K562 (cell line): ENCODE measurements around the gene TTC28. TPM values are rescaled to one million over a fixed set of nuclear protein-coding genes. Genes with fewer than 3 reads are reported as not detected.

Experiments
- ATAC-seq: fragments of 200-7000 bp; cut with Tn5 transposase; 3 replicates; pipeline ENCODE4 v1.9.1; 2020; ENCODE audit warnings: moderate library complexity
- BruUV-seq: library from RNA; stranded (reverse); fragments of 400-500 nt; replicated peaks from 2 replicates; lab custom pipeline; 2021; lab: Mats Ljungman, UMichigan
- CTCF ChIA-PET: fragments of 300-600 bp; formaldehyde crosslinking; extraction: SDS; loops from one replicate; lab custom pipeline; 2021; ENCODE audit warnings: low intra/inter-chr PET ratio; lab: Yijun Ruan, JAX
- POLR2A ChIA-PET: fragments of 300-600, 350-650 bp; sonication (Branson Sonifier 250); formaldehyde crosslinking; extraction: SDS; loops from one replicate; lab custom pipeline; 2021; ENCODE audit warnings: antibody characterized with exemption, inconsistent platforms; lab: Yijun Ruan, JAX
- DNase-seq, 4 experiments: peaks; one replicate each; pipeline versions ENCODE4 v3.0.0 to v3.0.0-alpha.2; 2011 to 2018; ENCODE audit warnings: low spot score in 3 of 4, mixed read lengths in 3 of 4; ENCODE audit errors: extremely low read depth in 1 of 4
- FAIRE-seq: peaks from 2 replicates; lab custom pipeline; 2011; peaks lifted over from hg19 to GRCh38; lab: Jason Lieb, UNC
- H2AFZ ChIP-seq: 2 replicates; pipeline ENCODE4 v1.6.0; 2011; ENCODE audit warnings: low read depth, low read length, control low read depth, inconsistent platforms
- H3K27ac ChIP-seq: fragments of 200-600 bp; 3 replicates; pipeline ENCODE4 v1.8.0; 2011; ENCODE audit warnings: low read depth, mild to moderate bottlenecking, control low read depth, inconsistent platforms, low read length, moderate library complexity, mixed read lengths; ENCODE audit errors: extremely low read depth
- H3K27me3 ChIP-seq, 2 experiments: fragments of 300-600 bp in 1 of 2; 2 replicates in 1 of 2; 3 replicates in 1 of 2; pipeline versions ENCODE4 v1.6.0 to v1.8.0; 2011; ENCODE audit warnings: inconsistent platforms in 2 of 2, low read length in 2 of 2, mild to moderate bottlenecking in 1 of 2, mixed read lengths in 1 of 2, moderate library complexity in 1 of 2; ENCODE audit not compliant: control insufficient read depth in 2 of 2, insufficient read depth in 2 of 2
- H3K36me3 ChIP-seq: fragments of 300-600 bp; 3 replicates; pipeline ENCODE4 v1.8.0; 2011; ENCODE audit warnings: mild to moderate bottlenecking, low read length, inconsistent platforms; ENCODE audit not compliant: control insufficient read depth, insufficient read depth
- H3K4me1 ChIP-seq, 2 experiments: fragments of 200-600 bp in 1 of 2; replicated peaks in 1 of 2; 2 replicates in 1 of 2; 3 replicates in 1 of 2; pipeline versions ENCODE4 v1.5.1 to v1.8.0; 2011; ENCODE audit warnings: inconsistent platforms in 2 of 2, low read length in 2 of 2, mild to moderate bottlenecking in 1 of 2, mixed read lengths in 1 of 2, moderate library complexity in 1 of 2; ENCODE audit not compliant: control insufficient read depth in 2 of 2, insufficient read depth in 2 of 2
- H3K4me2 ChIP-seq: 2 replicates; pipeline ENCODE4 v1.6.1; 2011; ENCODE audit warnings: low read length, control low read depth, inconsistent platforms, mixed read lengths; ENCODE audit not compliant: insufficient read depth
- H3K4me3 ChIP-seq: fragments of 200-600 bp; sonication (generic), shearing (Covaris generic); 2 replicates; pipeline ENCODE4 v1.5.1; 2016; ENCODE audit warnings: control low read depth, inconsistent platforms
- H3K79me2 ChIP-seq: fragments of 200-600 bp; 3 replicates; pipeline ENCODE4 v1.8.0; 2011; ENCODE audit warnings: low read length, inconsistent platforms; ENCODE audit not compliant: control insufficient read depth, insufficient read depth
- H3K9ac ChIP-seq, 2 experiments: 2 replicates each; pipeline versions ENCODE4 v1.6.0 to v1.6.1; 2011; ENCODE audit warnings: low read depth in 2 of 2, low read length in 2 of 2, control low read depth in 1 of 2, inconsistent platforms in 1 of 2, mild to moderate bottlenecking in 1 of 2, mixed read lengths in 1 of 2; ENCODE audit not compliant: insufficient read depth in 1 of 2
- H3K9me1 ChIP-seq: one replicate; pipeline ENCODE4 v1.6.0; 2011; ENCODE audit warnings: inconsistent platforms, mild to moderate bottlenecking, low read length, moderate library complexity; ENCODE audit not compliant: control insufficient read depth, insufficient read depth
- H3K9me3 ChIP-seq: replicated peaks from 2 replicates; pipeline ENCODE4 v1.5.1; 2011; ENCODE audit warnings: low read depth, low read length, inconsistent platforms; ENCODE audit not compliant: control insufficient read depth, insufficient read depth
- H4K20me1 ChIP-seq: replicated peaks from 2 replicates; pipeline ENCODE4 v1.6.1; 2011; ENCODE audit warnings: low read length, inconsistent platforms, mixed read lengths; ENCODE audit not compliant: control insufficient read depth, insufficient read depth
- ATF7 ChIP-seq: fragments of 450-650 bp; IDR thresholded peaks from 2 replicates; pipeline ENCODE4 v1.7.1; 2014; ENCODE audit warnings: mild to moderate bottlenecking, moderate library complexity
- CXXC5 ChIP-seq: fragments of 250-450 bp; sonication (Bioruptor Pico); IDR thresholded peaks from 2 replicates; pipeline ENCODE4 v1.8.0; 2022; ENCODE audit warnings: inconsistent platforms, mild to moderate bottlenecking, moderate library complexity
- EGR1 ChIP-seq: fragments of 450-650 bp; conservative IDR thresholded peaks from 2 replicates; pipeline ENCODE4 v1.6.1; 2017; ENCODE audit warnings: mild to moderate bottlenecking
- HDAC6 ChIP-seq: IDR thresholded peaks from 2 replicates; pipeline ENCODE4 v1.6.1; 2012; ENCODE audit warnings: low read depth, mild to moderate bottlenecking, control low read depth, inconsistent platforms, low read length, moderate library complexity
- MECOM ChIP-seq: fragments of 250-450 bp; sonication (Bioruptor Pico); IDR thresholded peaks from 2 replicates; pipeline ENCODE4 v1.8.0; 2022; ENCODE audit warnings: inconsistent platforms
- PYGO2 ChIP-seq: fragments of 450-650 bp; IDR thresholded peaks from 2 replicates; pipeline ENCODE4 v1.6.1; 2016; ENCODE audit warnings: mild to moderate bottlenecking, missing genetic modification characterization, moderate library complexity, missing compliant biosample characterization
- SNRNP70 ChIP-seq: fragments of 200-400 bp; formaldehyde crosslinking; optimal IDR thresholded peaks from 2 replicates; pipeline ENCODE3; 2017; ENCODE audit warnings: low read depth, low read length
- SRSF1 ChIP-seq: fragments of 200-400 bp; formaldehyde crosslinking; IDR thresholded peaks from 2 replicates; pipeline ENCODE4 v1.6.1; 2017; ENCODE audit warnings: mild to moderate bottlenecking, low read depth, low read length, moderate library complexity
- STAT5B ChIP-seq: fragments of 250-450 bp; sonication (Bioruptor Pico); IDR thresholded peaks from 2 replicates; pipeline ENCODE4 v1.8.0; 2021; ENCODE audit warnings: mild to moderate bottlenecking, inconsistent platforms
- TEAD2 ChIP-seq: fragments of 450-650 bp; IDR thresholded peaks from 2 replicates; pipeline ENCODE4 v1.6.1; 2016; ENCODE audit warnings: missing genetic modification characterization, control low read depth, missing compliant biosample characterization
- ZC3H11A ChIP-seq: IDR thresholded peaks from 2 replicates; pipeline ENCODE4 v1.6.1; 2012; ENCODE audit warnings: low read depth, low read length, improper control_type of control experiment
- ZNF354B ChIP-seq: fragments of 250-450 bp; sonication (Bioruptor Pico); IDR thresholded peaks from 2 replicates; pipeline ENCODE4 v1.4.0; 2020
- WGBS: fragments of 100-300 bp; shearing (Covaris generic); methylation state at CpG from one replicate; pipeline ENCODE4 v1.1.6; 2016; ENCODE audit warnings: low coverage, mixed read lengths; ENCODE audit not compliant: insufficient coverage; ENCODE audit errors: missing lambda C conversion rate; 5-methylcytosine and 5-hydroxymethylcytosine counted together
- in situ Hi-C: fragments of 300-500 bp; cut with MboI; formaldehyde crosslinking; loops from 4 replicates; pipeline ENCODE4 v1.15.0; 2018; ENCODE audit warnings: inconsistent platforms, mixed read lengths
- intact Hi-C: fragments of 100-400 bp; cut with micrococcal nuclease; formaldehyde crosslinking; loops from 2 replicates; pipeline ENCODE4 v1.14.2; 2022
- polyA plus RNA-seq, 8 experiments: library from polyadenylated mRNA; depleted of rRNA in 4 of 8; stranded (reverse) in 5 of 8; unstranded in 3 of 8; fragments of >200 nt; fragmentation: Nextera tagmentation in 2 of 8; fragmentation: Illumina TruSeq in 1 of 8; extraction: Ambion mirVana in 2 of 8; extraction: Trizol in 1 of 8; gene quantifications; 2 replicates each; pipeline versions ENCODE4 v1.2.1 to v1.2.3, GENCODE V29; 2011 to 2014; ENCODE audit warnings: inconsistent platforms in 1 of 8, missing spikeins in 1 of 8
- total RNA-seq, 7 experiments: library from RNA; depleted of rRNA in 6 of 7; stranded (reverse); fragments of >200 nt in 6 of 7; fragmentation: Illumina TruSeq in 2 of 7; extraction: Trizol in 2 of 7; gene quantifications; 2 replicates each; pipeline versions ENCODE4 v1.2.1 to v1.2.3, GENCODE V29; 2011 to 2021; ENCODE audit warnings: low replicate concordance in 1 of 7

Gene TTC28
- total and polyA plus RNA-seq, 9 of the 15 experiments (the other 6 are each of a cell fraction or from before 2014, with no cell fraction given) = 0.22 to 10.7 (median 3.1) TPM

DNA sequence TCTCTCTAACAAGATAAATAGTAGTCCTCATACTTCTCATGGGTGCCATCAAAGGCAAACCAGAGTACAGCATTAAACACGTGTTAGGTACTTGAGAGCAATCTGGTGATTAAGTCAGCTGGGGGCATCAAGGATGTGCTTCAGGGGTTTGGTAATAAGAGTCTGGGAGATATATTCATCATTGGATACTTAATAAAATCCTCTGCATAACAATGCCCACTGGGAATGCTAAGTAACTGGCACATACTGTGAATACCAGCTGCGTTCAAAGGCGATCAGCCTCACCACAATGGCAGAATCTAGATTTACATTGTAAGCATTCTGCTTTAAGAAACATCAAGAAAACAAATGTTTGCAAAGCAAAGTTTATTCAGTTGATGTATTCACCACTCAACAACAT lies 492.0 kb downstream of the TTC28 start:
- FAIRE-seq = no peak
- in situ Hi-C loops = no loop called here
- no peaks in the 10 kb centered on the region for H4K20me1 ChIP-seq
- no peaks in the 10 kb centered on the region for H3K9me3 ChIP-seq
- H2AFZ ChIP-seq = no peak overlapping the region
- WGBS = 43% methylated on average over 3 of the region's 3 CpGs
- H3K4me1 ChIP-seq = no peaks in the 10 kb centered on the region
- H3K79me2 ChIP-seq = no peaks in the 10 kb centered on the region
- no peak for TF ChIP-seq PYGO2 (tag)
- TF ChIP-seq SNRNP70 = no peak
- TF ChIP-seq MECOM (CRISPR knock-in tag) = no peak
- TF ChIP-seq SRSF1 = no peak
- TF ChIP-seq CXXC5 = no peak
- no peak for TF ChIP-seq ATF7
- no peak for TF ChIP-seq EGR1
- no peak for TF ChIP-seq ZC3H11A
- no peak for TF ChIP-seq HDAC6
- no peak for TF ChIP-seq STAT5B (CRISPR knock-in tag)
- TF ChIP-seq TEAD2 (tag) = no peak
- TF ChIP-seq ZNF354B (CRISPR knock-in tag) = no peak
- TF ChIP-seq, all 486 proteins: peak for 0
- Histone ChIP-seq H3K4me2 (no peak overlapping the region), H3K36me3 (no peaks in the 10 kb centered on the region), H3K27me3 (no peaks in the 10 kb centered on the region), H3K4me3 (no peak overlapping the region), H3K9me1 (no peaks in the 10 kb centered on the region), H3K27ac (no peak overlapping the region), H3K9ac (no peak overlapping the region)
- intact Hi-C loops = no loop called here
- no TSS peak for BruUV-seq
- ATAC-seq (no peak), DNase-seq (no peak)
- POLR2A ChIA-PET = no interaction called here
- CTCF ChIA-PET = no interaction called here
